Activated CD8-positive, alpha-beta memory T cell treated with anti-CD3 and anti-CD28 coated beads, Interleukin-2, amount 50 U/mL, for 1 hour (primary cell): Measurements from ENCODE around the gene STPG1.

ENCODE experiments used
- DNase-seq: peaks from one replicate; pipeline ENCODE4 v3.0.0-alpha.2; 2020; ENCODE audit errors: extremely low read depth

The STPG1 gene

GRCh38 chr1:24392982-24393650 lies 20.5 kb downstream of the STPG1 start:
- DNase-seq = no peak

- no peak for DNase-seq
Observed at GRCh38 chr1:24392604-24392946, 21.0 kb downstream of the STPG1 start.

- DNase-seq = no peak
Observed at GRCh38 chr1:24391882-24392603, 21.5 kb downstream of the STPG1 start.

- DNase-seq = no peak
Observed at GRCh38 chr1:24390924-24391782, 22.4 kb downstream of the STPG1 start.

GRCh38 chr1:24389231-24389678 lies 24.3 kb downstream of the STPG1 start:
- DNase-seq = no peak

GRCh38 chr1:24388331-24388885 lies 25.2 kb downstream of the STPG1 start:
- no peak for DNase-seq

GRCh38 chr1:24387636-24388175 lies 25.9 kb downstream of the STPG1 start:
- no peak for DNase-seq

GRCh38 chr1:24386931-24387330 lies 26.7 kb downstream of the STPG1 start:
- no peak for DNase-seq

GRCh38 chr1:24386241-24386640 lies 27.3 kb downstream of the STPG1 start:
- no peak for DNase-seq

- no peak for DNase-seq
Observed at GRCh38 chr1:24385160-24385940, 28.2 kb downstream of the STPG1 start.

GRCh38 chr1:24384251-24385090 lies 29.1 kb downstream of the STPG1 start:
- no peak for DNase-seq

- DNase-seq = no peak
Observed at GRCh38 chr1:24383381-24383940, 30.1 kb downstream of the STPG1 start.

GRCh38 chr1:24382165-24382577 lies 31.4 kb downstream of the STPG1 start:
- DNase-seq = no peak

- no peak for DNase-seq
Observed at GRCh38 chr1:24381256-24381655, 32.3 kb downstream of the STPG1 start.

- no peak for DNase-seq
Observed at GRCh38 chr1:24380508-24380907, 33.1 kb downstream of the STPG1 start.

- DNase-seq = no peak
Observed at GRCh38 chr1:24379733-24380315, 33.8 kb downstream of the STPG1 start.

GRCh38 chr1:24374891-24375786 lies 38.4 kb downstream of the STPG1 start:
- DNase-seq = no peak

GRCh38 chr1:24373710-24374109 lies 39.9 kb downstream of the STPG1 start:
- DNase-seq = no peak
